Thymus (tissue), 11 donors: Measurements from ENCODE around the gene ENDOV. TPM values are rescaled to one million over a fixed set of nuclear protein-coding genes. Genes with fewer than 3 reads are reported as not detected.

Experiments
- DNase-seq, 9 donors: peaks; one replicate each; pipeline ENCODE4 v3.0.0-alpha.2; 2013; ENCODE audit warnings: low spot score in 9 of 9, low read depth in 6 of 9, missing footprints in 1 of 9
- H3K27ac ChIP-seq, 2 donors: one replicate each; pipeline ENCODE4 v1.5.1; 2013; ENCODE audit warnings: control low read depth in 1 of 2, low read depth in 1 of 2, low read length in 1 of 2, mild to moderate bottlenecking in 1 of 2, moderate library complexity in 1 of 2
- H3K27me3 ChIP-seq, 2 donors: one replicate each; pipeline ENCODE4 v1.5.1; 2013; ENCODE audit warnings: low read length in 1 of 2; ENCODE audit not compliant: control insufficient read depth in 2 of 2, insufficient read depth in 1 of 2
- H3K36me3 ChIP-seq, 2 donors: one replicate each; pipeline ENCODE4 v1.5.1; 2013; ENCODE audit warnings: low read length in 1 of 2, mild to moderate bottlenecking in 1 of 2, moderate library complexity in 1 of 2; ENCODE audit not compliant: control insufficient read depth in 2 of 2, insufficient read depth in 2 of 2
- H3K4me1 ChIP-seq, 2 donors: one replicate each; pipeline ENCODE4 v1.5.1; 2013; ENCODE audit warnings: low read length in 2 of 2; ENCODE audit not compliant: control insufficient read depth in 2 of 2, insufficient read depth in 2 of 2
- H3K4me3 ChIP-seq, 2 donors: one replicate each; pipeline ENCODE4 v1.5.1; 2013; ENCODE audit warnings: low read length in 2 of 2, control low read depth in 1 of 2, mild to moderate bottlenecking in 1 of 2
- H3K9me3 ChIP-seq, 2 donors: one replicate each; pipeline ENCODE4 v1.5.1; 2013; ENCODE audit warnings: low read length in 1 of 2, mild to moderate bottlenecking in 1 of 2; ENCODE audit not compliant: control insufficient read depth in 2 of 2, insufficient read depth in 1 of 2
- WGBS: extraction: QIAGEN DNeasy Blood & Tissue Kit; methylation state at CpG from one replicate; pipeline ENCODE4 v1.1.7; 2013; 5-methylcytosine and 5-hydroxymethylcytosine counted together
- polyA plus RNA-seq: library from polyadenylated mRNA; stranded (reverse); fragments of 200-250 nt; gene quantifications from one replicate; pipeline ENCODE4 v1.2.3, GENCODE V29; 2013
- total RNA-seq: library from RNA; stranded (reverse); fragments of 120-200 nt; gene quantifications from one replicate; pipeline ENCODE4 v1.2.4, GENCODE V29; 2013
- donor health status: healthy.

ENDOV gene
- total and polyA plus RNA-seq, 2 donors = 8.3 to 20.7 TPM

DNA sequence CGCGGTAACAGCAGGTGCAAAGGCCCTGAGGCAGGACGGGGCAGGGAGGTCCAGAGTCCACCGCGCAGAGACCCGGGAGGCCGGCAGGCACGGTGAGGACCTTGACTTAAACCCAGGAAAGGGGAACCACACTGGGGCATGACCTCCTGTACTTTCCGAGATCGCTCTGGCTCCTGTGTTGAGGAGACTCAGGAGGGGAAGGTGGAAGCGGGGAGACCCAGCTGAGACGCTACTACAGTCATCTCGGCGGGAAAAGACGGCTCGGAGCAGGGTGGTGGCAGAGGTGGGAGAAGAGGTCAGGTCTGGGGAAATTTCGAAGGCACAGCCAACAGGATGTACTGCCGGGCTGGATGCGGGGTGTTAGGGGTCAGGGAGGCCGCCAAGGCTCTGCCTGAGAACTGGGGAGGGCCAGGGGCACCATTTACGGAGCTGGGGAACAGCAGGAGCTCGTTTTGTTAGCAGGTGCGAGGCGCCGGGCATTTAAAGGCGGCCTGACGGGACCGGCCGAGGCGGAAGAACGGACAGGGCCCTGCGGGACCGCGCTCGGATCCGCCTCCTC is 39.1 kb downstream of the ENDOV start:
- H3K9me3 ChIP-seq = peaks cover 0 to 3% of the 10 kb centered on the region in 2 donors
- H3K27ac ChIP-seq = peak overlapping the region; percentile 72 to 95
- WGBS = 37% methylated on average over 36 of the region's 36 CpGs
- H3K36me3 ChIP-seq = no peaks in the 10 kb centered on the region
- peak overlapping the region; percentile 80 to 89 for H3K4me3 ChIP-seq
- no peak for DNase-seq
- H3K4me1 ChIP-seq = peaks cover 7 to 17% of the 10 kb centered on the region in 2 donors
- H3K27me3 ChIP-seq = peaks cover 0 to 58% of the 10 kb centered on the region in 2 donors

DNA sequence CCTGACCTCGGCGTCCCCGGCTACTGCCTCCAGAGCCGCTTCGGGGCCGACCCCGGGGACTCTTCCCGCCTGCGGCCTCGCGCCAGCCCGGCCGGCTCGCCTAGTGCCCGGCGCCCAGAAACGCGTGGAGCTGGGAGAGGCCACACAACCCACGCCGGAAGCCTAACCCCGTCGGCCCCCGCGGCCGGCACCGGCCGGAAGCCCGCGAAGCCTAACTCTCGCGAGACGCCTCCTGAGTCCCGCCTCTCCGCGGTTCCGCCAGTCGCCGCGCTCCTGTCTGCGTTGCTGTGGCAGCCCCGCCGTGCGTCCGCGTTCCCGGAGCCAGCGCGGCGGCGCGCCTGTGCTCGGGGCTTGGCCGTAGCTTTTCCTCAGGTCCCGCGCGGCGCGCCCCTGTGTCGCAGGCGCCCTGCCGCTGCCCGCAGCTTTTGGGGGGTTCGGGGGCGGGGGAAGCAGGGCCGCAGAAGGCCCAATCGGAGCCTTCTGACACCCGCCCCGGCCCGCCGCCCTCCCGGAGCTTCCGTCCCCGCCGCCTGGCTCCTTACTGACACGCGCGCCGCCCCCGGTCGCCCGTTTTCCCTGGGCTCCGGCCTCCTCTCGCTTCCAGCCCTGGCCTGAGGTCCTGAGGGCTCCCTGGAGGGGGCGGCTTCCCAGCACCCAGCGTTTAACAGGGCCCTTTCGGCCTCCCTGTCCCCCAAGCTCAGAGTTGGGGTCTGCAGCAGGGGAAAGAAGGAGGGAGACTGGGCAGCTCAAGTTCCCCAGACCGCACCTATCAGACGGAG is 39.8 kb downstream of the ENDOV start:
- Histone ChIP-seq H3K4me3 (peak overlapping the region; percentile 80 to 89), H3K36me3 (no peaks in the 10 kb centered on the region), H3K27me3 (peaks cover 0 to 57% of the 10 kb centered on the region in 2 donors), H3K9me3 (peaks cover 0 to 3% of the 10 kb centered on the region in 2 donors), H3K4me1 (peaks cover 7 to 17% of the 10 kb centered on the region in 2 donors), H3K27ac (peak overlapping the region; percentile 86 to 95)
- peak; percentile 86 to 97 (median 92) for DNase-seq
- WGBS = under 1% methylated on average over 88 of the region's 88 CpGs

DNA sequence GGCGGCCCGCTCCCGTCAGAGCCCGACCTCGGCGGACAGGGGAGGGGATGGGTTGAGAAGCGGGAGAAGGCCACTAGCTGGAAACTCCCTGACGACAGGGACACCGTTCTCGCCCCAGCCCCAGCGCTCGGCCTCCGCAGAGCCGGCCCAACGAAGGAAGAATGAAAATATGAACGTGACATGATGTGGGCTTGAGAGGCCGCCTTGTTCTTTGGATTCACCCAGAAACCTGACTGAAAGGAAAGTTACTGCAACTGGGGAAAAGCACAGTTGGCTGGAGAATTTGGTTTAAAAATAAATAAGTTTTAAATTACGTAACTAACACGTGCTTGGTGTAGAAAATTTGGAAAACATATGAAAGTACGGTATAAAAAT is 40.4 kb downstream of the ENDOV start:
- peak overlapping the region; percentile 80 to 89 for H3K4me3 ChIP-seq
- no peak for DNase-seq
- H3K9me3 ChIP-seq = peaks cover 0 to 3% of the 10 kb centered on the region in 2 donors
- 12% methylated on average over 20 of the region's 20 CpGs for WGBS
- peaks cover 7 to 17% of the 10 kb centered on the region in 2 donors for H3K4me1 ChIP-seq
- H3K36me3 ChIP-seq = no peaks in the 10 kb centered on the region
- peaks cover 0 to 57% of the 10 kb centered on the region in 2 donors for H3K27me3 ChIP-seq
- peak overlapping the region; percentile 86 to 95 for H3K27ac ChIP-seq

DNA sequence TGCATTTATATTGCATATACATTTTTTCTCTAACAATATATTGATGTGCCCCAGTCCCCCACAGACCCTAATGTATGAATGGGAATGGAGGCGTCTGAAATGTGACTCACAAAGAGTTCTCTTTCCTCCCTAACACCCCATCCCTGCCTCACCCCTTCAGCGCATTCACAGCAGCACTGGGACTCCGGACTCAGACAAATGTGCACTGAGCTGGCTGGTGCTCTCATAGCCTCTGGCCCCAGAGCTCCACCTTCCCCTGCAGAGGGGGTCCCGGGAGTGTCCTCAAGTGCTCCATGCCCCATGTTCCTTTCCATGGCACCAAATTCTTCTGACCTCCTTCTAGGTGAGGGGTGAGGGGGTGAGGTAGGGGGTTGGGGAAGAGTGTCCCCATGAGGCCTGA is 40.8 kb downstream of the ENDOV start:
- DNase-seq = no peak
- H3K4me1 ChIP-seq = peaks cover 7 to 17% of the 10 kb centered on the region in 2 donors
- H3K27me3 ChIP-seq = peaks cover 0 to 57% of the 10 kb centered on the region in 2 donors
- peaks cover 0 to 3% of the 10 kb centered on the region in 2 donors for H3K9me3 ChIP-seq
- H3K27ac ChIP-seq = peak overlapping the region in 1 of 2 donors; percentile 86
- 96% methylated on average over 4 of the region's 4 CpGs for WGBS
- H3K36me3 ChIP-seq = no peaks in the 10 kb centered on the region
- no peak overlapping the region for H3K4me3 ChIP-seq

DNA sequence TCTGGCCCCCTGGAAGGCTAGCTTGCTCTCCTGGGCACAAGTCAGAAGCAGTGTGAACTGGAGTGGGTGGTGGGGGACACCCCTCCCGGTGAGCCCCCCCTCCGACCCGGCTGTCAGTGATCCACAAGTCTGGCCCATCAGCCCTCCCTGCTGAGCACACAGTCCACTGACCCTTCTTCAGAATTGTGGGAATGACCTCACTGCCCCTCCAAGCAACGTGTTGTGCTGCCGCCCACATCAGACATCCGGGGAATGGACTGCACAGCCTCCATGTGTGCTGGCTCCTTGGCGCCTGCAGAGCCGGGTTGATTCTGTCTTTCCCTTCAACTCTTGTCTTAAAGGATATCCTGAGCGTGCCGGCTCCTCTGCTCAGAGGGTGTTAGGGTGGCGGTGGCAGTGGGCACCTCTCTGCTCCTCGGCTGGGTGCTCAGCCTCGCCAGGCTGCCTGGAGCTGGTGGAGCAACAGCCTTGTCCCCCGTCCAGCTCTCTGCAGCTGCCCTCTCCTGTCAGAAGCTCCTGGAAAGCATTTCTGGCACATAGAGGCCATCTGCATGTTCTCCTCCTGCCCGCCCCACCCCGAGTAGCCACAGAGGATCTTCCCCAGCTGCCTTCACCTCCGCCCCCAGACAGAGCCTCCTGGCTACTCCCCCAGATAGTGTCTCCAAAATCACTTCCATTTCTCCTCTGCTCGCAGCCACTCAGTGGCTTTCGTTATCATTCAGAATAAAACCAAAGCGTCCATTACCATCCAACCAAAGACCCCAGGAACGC is 41.7 kb downstream of the ENDOV start:
- H3K9me3 ChIP-seq = peaks cover 0 to 3% of the 10 kb centered on the region in 2 donors
- peaks cover 7 to 17% of the 10 kb centered on the region in 2 donors for H3K4me1 ChIP-seq
- H3K4me3 ChIP-seq = no peak overlapping the region
- WGBS = 88% methylated on average over 21 of the region's 21 CpGs
- peaks cover 0 to 63% of the 10 kb centered on the region in 2 donors for H3K27me3 ChIP-seq
- DNase-seq = no peak
- no peaks in the 10 kb centered on the region for H3K36me3 ChIP-seq
- H3K27ac ChIP-seq = no peak overlapping the region

DNA sequence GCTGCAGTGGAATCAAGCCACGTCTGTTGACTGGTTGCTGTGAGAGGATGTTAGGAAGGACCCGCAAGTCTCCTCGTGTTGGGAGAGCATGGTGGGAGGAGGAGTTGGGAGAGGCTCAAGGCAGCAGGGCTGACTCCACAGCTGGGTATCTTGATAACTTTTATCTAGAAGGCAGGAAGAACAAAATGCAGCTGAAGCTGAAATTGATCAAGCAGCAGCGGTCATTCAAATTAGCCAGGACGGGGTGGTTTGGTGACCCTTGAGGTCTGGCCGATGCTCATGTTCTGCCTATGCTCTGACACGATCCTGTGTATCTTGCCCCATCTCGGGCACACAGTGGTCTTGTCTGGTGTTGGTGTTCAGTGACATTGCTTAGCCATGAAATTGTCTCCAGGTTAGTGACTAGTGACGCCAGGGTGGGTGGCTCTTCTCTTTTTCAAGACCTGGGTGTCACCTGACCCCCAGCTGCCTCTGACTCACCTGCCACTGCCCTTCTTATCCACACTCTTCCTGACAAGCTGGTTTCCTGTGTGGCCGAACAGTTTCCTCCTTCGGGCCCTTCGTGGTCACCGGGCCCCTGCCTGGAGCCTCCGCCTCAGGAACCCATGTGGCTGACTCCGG is 42.4 kb downstream of the ENDOV start:
- Histone ChIP-seq H3K4me1 (peaks cover 7 to 17% of the 10 kb centered on the region in 2 donors), H3K9me3 (peaks cover 0 to 3% of the 10 kb centered on the region in 2 donors), H3K27me3 (peaks cover 0 to 69% of the 10 kb centered on the region in 2 donors), H3K36me3 (no peaks in the 10 kb centered on the region), H3K27ac (no peak overlapping the region), H3K4me3 (no peak overlapping the region)
- DNase-seq = no peak
- 57% methylated on average over 15 of the region's 15 CpGs for WGBS

DNA sequence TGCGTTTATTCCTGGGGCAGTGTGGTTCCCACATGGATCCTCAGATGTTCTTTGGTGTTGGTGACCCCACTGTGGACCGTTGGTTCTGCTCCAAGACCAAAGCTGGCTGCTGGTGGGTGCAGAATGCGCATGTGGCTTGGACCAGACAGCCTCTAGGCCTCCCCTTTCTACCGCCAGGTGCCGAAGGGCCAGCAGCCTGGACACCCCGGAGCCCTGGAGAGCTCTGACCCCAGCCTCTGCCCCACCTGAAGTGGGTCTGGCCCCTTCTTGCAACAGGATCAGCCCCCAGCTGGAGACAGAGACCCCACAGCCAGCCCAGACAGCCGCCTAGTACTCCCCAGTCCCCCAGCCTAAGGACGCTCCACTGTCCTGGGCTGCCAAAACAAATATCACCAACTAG is 43.0 kb downstream of the ENDOV start:
- H3K36me3 ChIP-seq = no peaks in the 10 kb centered on the region
- H3K27ac ChIP-seq = no peak overlapping the region
- WGBS = 96% methylated on average over 8 of the region's 8 CpGs
- H3K4me1 ChIP-seq = peaks cover 7 to 17% of the 10 kb centered on the region in 2 donors
- H3K27me3 ChIP-seq = peaks cover 0 to 75% of the 10 kb centered on the region in 2 donors
- peaks cover 0 to 3% of the 10 kb centered on the region in 2 donors for H3K9me3 ChIP-seq
- no peak for DNase-seq
- no peak overlapping the region for H3K4me3 ChIP-seq

DNA sequence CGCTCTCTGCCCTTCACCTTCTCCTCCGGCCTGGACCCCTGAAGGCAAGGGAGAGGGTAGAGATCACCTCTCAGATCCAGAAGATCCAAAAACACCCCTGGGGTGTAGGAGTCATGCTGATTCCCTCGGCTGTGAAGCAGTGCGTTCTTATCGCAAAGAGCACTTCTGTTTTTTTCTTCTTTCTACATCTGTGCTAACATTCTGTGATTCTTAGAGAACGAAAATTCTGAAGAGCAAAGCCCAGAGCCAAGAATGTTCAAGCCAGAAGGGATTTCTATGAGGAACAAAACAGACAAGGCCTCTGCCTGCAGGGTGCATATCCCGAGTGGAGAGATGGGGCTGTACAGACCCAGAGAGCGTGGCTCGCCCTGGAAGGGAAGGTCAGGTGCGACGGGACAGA is 44.3 kb downstream of the ENDOV start:
- WGBS = 89% methylated on average over 11 of the region's 11 CpGs
- Histone ChIP-seq H3K36me3 (no peaks in the 10 kb centered on the region), H3K27me3 (peaks cover 0 to 84% of the 10 kb centered on the region in 2 donors), H3K27ac (no peak overlapping the region), H3K9me3 (peaks cover 0 to under 1% of the 10 kb centered on the region in 2 donors), H3K4me3 (no peak overlapping the region), H3K4me1 (peaks cover 3 to 11% of the 10 kb centered on the region in 2 donors)
- DNase-seq = no peak
